HG03175 (cell line): Measurements from ENCODE around the gene GSPT1.

Experiments used
- ATAC-seq: cut with Tn5 transposase; IDR thresholded peaks from one replicate; pipeline ENCODE4 v1.9.1; 2021; ENCODE audit warnings: mild to moderate bottlenecking, moderate library complexity; ENCODE audit not compliant: unreplicated experiment

Gene GSPT1

DNA sequence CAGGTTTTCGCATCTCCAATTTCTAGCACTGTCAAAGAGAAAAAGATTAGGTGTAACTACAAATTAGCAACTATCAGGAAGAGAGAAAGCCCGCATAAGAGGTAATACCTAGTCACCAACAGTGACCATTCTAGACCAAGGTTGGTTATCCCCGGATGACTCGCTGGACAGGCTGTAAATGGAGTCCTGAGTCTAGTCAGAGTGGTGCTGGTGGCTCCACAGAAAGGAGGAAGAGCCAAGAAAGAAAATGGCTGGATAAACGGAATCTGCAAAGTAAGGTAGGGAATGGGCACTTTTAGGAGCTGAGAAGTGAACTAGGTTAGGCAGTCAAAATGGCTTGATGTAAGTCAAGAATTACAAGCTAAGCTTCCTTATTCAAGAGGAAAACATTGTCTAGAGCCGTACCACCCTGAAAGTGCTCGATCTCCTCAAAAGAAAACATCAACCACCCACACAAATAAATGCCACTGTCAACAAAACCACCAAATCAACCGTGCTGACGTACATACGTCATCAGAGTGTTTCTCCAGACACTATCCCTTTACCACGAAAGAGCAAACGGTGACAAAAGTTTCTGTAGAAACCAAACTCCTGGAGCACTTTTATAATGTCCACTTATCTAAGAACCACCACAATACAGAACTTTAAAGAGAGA lies 2.2 kb downstream of the GSPT1 start:
- no peak for ATAC-seq

GRCh38 chr16:11909653-11910545 lies 5.9 kb downstream of the GSPT1 start:
- ATAC-seq: no peak

GRCh38 chr16:11907160-11907970 lies 8.4 kb downstream of the GSPT1 start:
- no peak for ATAC-seq

DNA sequence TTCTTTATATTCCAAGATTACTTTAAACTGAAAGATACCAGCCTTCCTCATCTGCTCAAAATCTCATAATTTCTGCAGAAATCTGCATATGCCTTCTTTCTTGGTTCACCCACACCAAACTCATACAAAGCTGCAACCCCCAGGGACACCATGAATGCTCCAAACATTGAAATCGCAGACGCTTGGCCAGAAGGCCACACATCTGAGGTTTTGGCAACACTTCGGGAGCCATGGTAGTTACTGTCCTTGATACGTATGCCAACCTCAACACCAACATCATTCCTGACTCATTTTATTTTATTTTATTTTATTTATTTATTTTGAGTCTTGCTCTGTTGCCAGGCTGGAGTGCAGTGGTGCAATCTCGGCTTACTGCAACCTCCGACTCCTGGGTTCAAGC lies 11.8 kb downstream of the GSPT1 start:
- ATAC-seq: no peak

DNA sequence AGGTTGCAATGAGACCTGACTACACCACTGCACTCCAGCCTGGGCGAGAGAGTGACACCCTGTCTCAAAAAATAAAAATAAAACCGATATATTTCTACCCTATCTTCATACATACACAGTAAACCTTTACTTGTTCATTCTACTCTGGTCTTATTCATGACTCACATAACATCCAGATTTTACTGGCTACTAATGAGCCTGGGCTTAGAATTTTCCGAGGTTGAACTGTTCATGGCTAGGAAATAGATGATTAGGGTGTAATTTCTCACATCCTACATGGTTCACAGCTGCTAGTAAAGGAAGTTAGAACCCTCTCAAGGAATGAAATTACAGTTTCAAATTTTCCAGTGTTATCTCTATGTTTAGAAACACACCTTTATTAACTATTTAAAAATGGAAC lies 14.7 kb downstream of the GSPT1 start:
- no peak for ATAC-seq

DNA sequence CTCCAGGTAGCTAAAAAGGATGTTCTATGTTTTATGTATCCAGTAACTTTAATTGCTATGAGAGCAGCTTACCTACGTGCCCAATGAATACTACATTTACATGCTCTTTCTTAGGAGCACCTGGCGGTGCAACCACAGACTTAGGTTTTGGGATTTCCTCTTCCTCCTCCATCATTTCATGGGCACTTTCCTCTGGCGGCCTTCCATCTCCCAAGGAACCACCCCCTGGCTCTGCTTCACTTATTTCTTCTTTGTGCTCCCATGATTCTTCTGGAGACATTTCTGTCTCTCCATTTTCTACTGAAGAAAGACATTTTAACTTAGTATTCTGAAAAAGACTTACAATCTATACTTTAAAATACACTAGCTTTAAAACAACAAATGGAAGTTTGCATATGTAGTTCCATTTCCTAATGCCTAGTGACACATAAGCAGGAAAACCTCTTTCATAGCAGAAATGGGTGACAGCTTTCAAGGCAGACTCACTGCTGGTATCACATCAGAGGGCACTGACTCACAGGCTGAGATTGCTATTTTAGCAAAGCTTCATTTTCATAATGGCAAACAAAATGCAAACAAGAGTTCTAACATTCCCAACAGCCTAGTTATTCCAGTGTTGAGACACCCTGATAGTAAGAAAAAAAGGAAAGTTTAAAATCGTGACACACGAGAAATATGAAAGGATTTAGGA lies 19.1 kb downstream of the GSPT1 start:
- no peak for ATAC-seq

DNA sequence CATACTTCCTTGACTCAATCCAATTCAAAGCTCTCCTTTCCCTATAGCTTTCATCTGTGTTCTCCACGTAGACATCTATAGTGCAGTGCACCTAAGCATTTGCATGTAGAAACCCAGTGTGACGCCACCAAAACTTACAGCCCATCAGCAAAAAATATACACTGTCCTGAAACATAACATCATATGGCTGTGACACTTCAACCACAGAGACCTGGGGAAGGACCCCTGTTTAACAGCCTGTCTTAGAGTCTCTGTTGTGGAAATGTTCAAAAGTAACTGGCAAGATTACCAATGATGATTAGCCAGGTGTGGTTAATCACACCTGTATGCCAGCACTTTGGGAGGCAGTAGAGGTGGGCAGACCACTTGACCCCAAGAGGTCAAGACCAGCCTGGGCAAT lies 22.2 kb downstream of the GSPT1 start:
- no peak for ATAC-seq

DNA sequence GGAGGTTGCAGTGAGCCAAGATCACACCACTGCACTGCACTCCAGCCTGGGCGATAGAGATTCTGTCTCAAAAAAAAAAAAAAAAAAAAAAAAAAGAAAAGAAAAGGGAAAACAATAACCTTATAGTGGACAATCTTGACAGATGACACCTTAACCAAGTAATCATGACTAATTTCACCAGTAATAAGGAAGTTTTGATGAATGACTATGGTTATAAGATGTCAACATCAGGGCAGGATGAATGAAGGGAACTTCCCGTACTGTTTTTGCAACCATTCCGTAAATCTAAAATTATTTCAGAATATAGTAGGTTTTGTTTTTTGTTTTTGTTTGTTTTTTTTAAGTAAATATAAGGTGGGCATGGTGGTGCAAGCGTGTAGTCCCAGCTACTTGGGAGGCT lies 23.0 kb downstream of the GSPT1 start:
- ATAC-seq: no peak

- no peak for ATAC-seq
Observed at GRCh38 chr16:11890231-11890965, 25.4 kb downstream of the GSPT1 start.

GRCh38 chr16:11886881-11887280 lies 28.9 kb downstream of the GSPT1 start:
- ATAC-seq: no peak

DNA sequence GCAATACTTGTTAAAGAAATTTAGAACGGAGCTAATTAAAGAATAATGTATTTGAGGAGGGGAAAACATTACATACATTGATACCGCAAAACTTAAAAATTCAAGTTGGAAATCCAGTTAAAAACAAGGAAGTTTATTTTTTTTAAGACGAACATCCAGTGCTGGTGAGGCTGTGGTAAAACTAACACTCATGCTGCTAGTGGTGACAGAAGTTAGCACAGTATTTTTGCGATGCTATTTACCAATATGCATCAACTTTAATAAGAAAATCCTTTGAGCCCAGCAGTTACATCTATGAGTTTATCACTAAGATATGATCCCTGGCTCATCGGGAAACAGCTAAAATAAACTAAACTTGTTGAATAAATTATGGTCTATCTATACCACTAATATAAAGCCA lies 31.7 kb downstream of the GSPT1 start:
- no peak for ATAC-seq

- no peak for ATAC-seq
Observed at GRCh38 chr16:11880007-11880406, 35.7 kb downstream of the GSPT1 start.

- ATAC-seq: no peak
Observed at GRCh38 chr16:11877374-11877773, 38.4 kb downstream of the GSPT1 start.

DNA sequence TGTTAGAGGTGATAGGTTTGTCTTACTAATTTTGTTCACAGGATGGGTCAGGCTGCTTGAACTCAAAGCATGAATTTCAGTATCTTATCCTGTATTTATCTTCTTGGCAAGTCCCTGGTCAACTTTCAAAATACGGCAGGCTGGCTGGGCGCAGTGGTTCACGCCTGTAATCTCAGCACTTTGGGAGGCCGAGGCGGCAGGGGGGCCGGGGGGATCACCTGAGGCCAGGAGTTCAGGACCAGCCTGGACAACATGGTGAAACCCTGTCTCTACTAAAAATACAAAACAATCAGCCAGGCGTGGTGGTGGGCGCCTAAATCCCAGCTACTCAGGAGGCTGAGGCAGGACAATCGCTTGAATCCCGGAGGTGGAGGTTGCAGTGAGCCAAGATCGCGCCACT lies 39.5 kb downstream of the GSPT1 start:
- no peak for ATAC-seq

DNA sequence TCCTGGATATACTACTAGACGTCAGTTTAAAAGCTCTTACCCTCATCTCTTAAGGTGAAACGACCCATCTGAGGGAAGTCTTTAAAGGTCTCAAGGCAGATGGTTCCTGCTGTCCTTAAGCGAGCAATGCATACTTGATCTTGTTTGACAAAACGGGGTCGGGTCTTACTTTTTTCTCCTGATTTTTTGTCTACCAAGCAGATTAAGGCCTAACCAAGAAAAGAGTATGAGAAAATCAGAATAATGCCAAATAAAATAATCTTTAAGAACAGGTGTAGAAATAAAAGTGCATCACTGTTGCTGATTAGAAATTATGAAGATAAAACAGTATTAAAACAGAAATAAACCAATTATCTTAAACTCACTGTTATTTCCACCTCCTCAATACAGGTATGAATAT lies 40.0 kb downstream of the GSPT1 start:
- no peak for ATAC-seq

DNA sequence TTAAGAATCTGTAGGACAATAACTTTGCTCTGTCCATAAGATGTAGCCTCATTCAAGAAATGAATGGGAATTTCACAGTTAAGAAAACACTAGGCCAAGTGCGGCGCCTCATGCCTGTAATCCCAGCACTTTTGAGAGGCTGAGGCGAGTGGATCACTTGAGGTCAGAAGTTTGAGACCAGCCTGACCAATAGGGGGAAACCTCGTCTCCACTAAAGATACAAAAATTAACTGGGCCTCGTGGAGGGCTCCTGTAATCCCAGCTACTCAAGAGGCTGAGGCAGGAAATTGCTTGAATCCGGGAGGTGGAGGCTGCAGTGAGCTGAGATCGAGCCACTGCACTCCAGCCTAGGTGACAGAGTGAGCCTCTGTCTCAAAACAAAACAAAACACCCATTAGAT lies 44.6 kb downstream of the GSPT1 start:
- no peak for ATAC-seq

- no peak for ATAC-seq
Observed at GRCh38 chr16:11870399-11870798, 45.4 kb downstream of the GSPT1 start.

DNA sequence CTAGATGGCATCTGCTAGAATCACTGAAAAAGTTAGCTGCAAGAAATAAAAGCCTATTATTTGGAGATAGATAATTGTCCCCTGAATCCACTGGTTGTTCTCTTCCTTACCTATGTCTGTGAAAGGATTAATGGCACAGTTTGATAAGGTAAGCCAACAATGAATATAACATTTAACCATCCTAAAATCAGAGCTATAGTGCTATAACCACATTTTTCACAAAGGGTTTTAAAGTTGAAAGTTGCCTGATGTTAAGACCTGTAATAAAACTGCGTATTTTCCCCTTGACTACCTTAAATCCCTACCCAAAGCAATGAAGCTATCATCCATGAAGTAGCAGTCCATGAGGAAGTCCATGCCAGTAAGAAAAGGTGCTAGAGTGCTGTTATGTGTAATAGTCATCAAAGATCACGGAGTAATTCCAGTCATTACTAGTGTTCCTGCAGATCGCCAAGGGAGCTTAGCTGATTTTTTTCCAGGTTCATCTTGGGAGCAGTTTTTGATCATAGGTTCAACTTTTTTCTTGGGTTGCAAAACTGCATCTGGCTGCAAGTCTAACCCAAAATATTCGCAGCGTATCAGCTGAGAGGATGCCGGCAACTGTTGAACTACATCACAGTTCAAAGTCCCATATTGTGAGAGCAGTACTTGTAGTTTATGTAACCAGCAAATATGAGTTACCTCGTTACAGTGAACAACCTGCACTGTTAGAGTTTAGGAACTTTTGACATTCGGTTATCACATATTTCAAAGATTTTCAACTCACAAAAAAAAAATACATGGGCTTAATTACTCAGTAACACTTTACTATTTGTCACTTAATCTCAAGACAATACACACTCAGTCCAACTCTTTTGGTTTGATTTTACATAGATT lies 46.2 kb downstream of the GSPT1 start:
- no peak for ATAC-seq

DNA sequence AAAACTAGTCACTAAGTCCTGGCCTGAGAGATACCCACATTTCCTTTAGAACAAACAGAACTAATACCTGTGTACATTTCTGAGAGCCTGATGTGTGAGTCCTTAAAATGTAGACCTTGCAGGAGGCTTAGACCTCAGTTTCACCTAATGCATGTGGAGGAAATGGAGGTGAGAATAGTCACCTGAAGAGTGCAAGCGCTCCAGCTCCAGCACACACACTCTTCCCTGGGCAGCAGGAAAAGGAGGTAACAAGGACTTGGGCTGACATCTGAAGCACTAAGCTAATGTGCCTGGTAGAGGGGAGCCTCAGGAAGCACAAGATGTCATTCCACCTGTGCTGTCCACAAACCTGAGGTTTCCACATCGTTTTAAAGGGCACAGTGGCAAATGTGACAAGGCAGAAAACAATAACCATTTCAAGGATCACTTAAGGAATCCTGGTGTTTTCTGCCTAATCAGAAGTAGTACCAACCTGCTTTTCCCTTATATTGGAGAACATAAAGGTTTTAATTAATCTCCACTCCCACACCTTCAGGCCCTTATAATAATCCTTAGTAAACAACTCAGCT lies 47.3 kb downstream of the GSPT1 start:
- ATAC-seq: no peak
